ENCODE data around the gene IZUMO4.

IZUMO4 gene

DNA sequence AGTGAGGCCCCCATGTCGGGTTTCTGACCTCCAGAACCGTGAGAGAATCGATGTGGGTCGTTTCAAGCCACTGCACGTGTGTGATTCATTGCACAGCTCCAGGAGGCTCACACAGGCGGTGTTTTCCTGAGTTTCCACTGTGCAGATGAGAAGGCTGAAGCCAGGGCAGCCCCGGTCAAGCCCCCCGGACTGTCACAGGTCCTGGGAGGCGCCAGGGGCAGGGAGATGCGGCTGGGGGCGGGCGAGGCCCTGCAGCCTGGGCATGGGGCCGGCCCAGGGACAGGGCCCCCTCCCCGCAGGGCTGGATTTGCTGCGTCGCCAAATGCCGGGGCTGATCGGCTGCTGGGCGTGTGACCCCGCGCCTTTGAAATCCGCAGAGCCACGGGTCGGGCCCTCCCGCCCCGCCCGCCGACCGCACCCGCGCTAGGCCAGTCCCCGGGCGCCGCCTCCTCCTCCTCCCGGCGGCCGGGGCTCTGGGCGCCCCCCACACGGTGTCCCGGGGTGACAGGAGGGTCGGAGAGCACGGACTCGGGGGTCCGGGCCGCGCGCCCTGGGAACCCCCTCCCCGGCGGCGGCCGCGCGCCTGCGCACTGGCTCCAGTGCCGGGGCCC, 35.7 kb upstream of the IZUMO4 start:
- TF ChIP-seq TAF1 (IDR thresholded peaks at IDR 0.05; ENCODE audit: low read depth) (peak; percentile 20), EP300 (IDR thresholded peaks at IDR 0.05; ENCODE audit: borderline replicate concordance) (peak; percentile 53), TEAD4 (IDR thresholded peaks at IDR 0.05) (no peak), ZBTB7A (IDR thresholded peaks at IDR 0.05; ENCODE audit: low read depth) (no peak; the same call in none of the 2 replicates), NFIC (IDR thresholded peaks at IDR 0.05) (no peak), EGR1 (IDR thresholded peaks at IDR 0.05) (0 out of 2 replicates have a peak, but pooled peaks have one; percentile 4), YY1 (IDR thresholded peaks at IDR 0.05; ENCODE audit: low read depth) (no peak)
- TF ChIP-seq, protein P1, sequence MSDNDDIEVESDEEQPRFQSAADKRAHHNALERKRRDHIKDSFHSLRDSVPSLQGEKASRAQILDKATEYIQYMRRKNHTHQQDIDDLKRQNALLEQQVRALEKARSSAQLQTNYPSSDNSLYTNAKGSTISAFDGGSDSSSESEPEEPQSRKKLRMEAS (IDR thresholded peaks at IDR 0.05), result peak; percentile 35

DNA sequence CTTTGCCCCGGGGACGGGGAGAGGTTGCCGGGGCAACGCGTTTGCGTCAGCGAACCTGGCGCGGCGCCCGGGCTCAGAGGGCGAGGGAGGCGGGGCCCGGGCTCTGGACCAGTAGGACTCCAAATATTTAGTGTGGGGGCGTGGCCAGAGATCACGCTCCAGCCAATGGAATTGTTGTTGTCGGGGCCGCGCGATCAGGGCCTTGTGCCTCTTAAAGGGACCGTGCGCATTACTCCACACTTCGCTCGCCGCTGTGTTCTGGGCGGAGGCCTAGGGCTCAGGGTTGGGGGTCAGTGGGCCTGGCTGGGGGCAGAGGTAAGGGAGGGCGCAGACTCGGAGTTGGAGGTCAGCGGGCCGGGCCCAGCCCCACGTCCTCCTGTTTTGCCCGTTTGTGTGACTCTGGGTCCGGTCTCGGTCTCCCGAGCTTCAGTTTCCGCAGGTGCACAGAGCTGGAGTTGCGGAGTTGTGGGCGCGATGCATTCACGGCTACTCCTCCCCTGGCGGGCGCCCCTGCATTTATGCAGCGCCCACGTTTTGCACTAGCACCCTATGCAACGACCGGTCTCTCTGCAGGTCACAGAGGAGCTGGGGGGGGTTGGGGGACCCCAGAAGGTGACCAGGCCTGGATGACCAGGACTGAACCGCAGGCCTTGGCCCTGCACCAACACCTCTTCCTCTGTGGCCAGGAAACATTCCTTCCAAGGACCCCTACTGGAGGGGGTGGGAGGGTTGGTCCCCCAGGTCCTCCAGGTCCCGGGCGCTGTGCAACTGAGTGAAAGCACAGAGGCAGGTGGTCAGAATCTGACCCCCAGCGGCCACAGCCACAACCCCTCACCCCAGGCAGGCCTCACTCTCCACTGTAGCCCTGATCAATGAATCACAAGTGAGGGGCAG, 35.0 kb upstream of the IZUMO4 start:
- 0 out of 2 replicates have a peak, but pooled peaks have one; percentile 30 for TF ChIP-seq EGR1 (IDR thresholded peaks at IDR 0.05)
- TF ChIP-seq, protein P1 (IDR thresholded peaks at IDR 0.05), result peak; percentile 87
- TF ChIP-seq TAF1 (IDR thresholded peaks at IDR 0.05; ENCODE audit: low read depth), result peak; percentile 44; the same call in 1 of the 2 replicates
- peak; percentile 21; the same call in 1 of the 2 replicates for TF ChIP-seq FOXM1 (IDR thresholded peaks at IDR 0.05; ENCODE audit: borderline replicate concordance, low read depth)
- TF ChIP-seq ZBTB7A (IDR thresholded peaks at IDR 0.05; ENCODE audit: low read depth), result peak; percentile 21
- TF ChIP-seq NFIC (IDR thresholded peaks at IDR 0.05), result peak; percentile 85
- peak; percentile 62; the same call in 1 of the 2 replicates for TF ChIP-seq CREB1 (IDR thresholded peaks at IDR 0.05; ENCODE audit: low read depth)
- no peak for TF ChIP-seq RAD21 (IDR thresholded peaks at IDR 0.05; ENCODE audit: low read depth)
- TF ChIP-seq, protein P2, sequence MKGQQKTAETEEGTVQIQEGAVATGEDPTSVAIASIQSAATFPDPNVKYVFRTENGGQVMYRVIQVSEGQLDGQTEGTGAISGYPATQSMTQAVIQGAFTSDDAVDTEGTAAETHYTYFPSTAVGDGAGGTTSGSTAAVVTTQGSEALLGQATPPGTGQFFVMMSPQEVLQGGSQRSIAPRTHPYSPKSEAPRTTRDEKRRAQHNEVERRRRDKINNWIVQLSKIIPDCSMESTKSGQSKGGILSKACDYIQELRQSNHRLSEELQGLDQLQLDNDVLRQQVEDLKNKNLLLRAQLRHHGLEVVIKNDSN (IDR thresholded peaks at IDR 0.05), result no peak; the same call in 1 of the 2 replicates
- peak; percentile 33; the same call in 1 of the 2 replicates for TF ChIP-seq TCF12 (IDR thresholded peaks at IDR 0.05; ENCODE audit: low read depth)
- TF ChIP-seq EP300 (IDR thresholded peaks at IDR 0.05; ENCODE audit: borderline replicate concordance), result 0 out of 2 replicates have a peak, but pooled peaks have one; percentile 27
- no peak for TF ChIP-seq YY1 (IDR thresholded peaks at IDR 0.05; ENCODE audit: low read depth)

DNA sequence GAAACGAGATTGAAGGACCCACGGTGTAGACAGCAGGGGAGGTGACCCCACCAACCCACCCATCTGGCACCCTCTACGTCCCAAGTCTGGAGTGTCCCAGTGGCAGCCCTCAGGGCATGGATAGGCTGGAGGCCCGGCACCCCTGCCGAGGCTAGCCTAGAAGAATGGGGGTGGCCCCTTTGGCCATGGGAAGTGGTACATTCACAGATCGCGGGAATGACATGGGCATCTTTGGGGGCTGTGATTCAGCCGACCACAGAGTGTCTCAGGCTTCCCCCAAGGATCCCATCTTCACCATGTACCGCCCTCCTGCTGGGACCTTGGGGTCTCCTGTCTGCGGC, 34.4 kb upstream of the IZUMO4 start:
- TF ChIP-seq EGR1 (IDR thresholded peaks at IDR 0.05) (no peak), CEBPB (IDR thresholded peaks at IDR 0.05) (no peak)

DNA sequence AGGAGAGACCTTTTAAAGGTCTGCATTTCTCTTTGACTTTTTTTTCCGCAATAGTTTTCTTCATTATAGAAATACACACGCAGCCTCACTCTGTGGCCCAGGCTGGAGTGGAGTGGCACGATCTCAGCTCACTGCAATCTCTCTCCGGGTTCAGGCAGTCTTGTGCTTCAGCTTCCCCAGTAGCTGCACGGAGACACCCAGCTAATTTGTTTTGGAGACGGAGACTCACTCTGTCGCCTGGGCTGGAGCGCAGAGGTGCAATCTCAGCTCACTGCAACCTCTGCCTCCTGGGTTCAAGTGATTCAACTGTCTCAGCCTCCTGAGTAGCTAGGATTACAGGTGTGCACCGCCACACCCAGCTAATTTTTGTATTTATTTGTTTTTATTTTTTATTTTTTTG, 33.9 kb upstream of the IZUMO4 start:
- no peak for TF ChIP-seq TCF12 (IDR thresholded peaks at IDR 0.05; ENCODE audit: low read depth)
- TF ChIP-seq FOXM1 (IDR thresholded peaks at IDR 0.05; ENCODE audit: borderline replicate concordance, low read depth), result no peak
- no peak for TF ChIP-seq RAD21 (IDR thresholded peaks at IDR 0.05; ENCODE audit: low read depth)
- no peak for TF ChIP-seq NFIC (IDR thresholded peaks at IDR 0.05)
- TF ChIP-seq YY1 (IDR thresholded peaks at IDR 0.05; ENCODE audit: low read depth), result no peak
- no peak for TF ChIP-seq TAF1 (IDR thresholded peaks at IDR 0.05; ENCODE audit: low read depth)
- TF ChIP-seq EP300 (IDR thresholded peaks at IDR 0.05; ENCODE audit: borderline replicate concordance), result no peak
- TF ChIP-seq, protein P3, sequence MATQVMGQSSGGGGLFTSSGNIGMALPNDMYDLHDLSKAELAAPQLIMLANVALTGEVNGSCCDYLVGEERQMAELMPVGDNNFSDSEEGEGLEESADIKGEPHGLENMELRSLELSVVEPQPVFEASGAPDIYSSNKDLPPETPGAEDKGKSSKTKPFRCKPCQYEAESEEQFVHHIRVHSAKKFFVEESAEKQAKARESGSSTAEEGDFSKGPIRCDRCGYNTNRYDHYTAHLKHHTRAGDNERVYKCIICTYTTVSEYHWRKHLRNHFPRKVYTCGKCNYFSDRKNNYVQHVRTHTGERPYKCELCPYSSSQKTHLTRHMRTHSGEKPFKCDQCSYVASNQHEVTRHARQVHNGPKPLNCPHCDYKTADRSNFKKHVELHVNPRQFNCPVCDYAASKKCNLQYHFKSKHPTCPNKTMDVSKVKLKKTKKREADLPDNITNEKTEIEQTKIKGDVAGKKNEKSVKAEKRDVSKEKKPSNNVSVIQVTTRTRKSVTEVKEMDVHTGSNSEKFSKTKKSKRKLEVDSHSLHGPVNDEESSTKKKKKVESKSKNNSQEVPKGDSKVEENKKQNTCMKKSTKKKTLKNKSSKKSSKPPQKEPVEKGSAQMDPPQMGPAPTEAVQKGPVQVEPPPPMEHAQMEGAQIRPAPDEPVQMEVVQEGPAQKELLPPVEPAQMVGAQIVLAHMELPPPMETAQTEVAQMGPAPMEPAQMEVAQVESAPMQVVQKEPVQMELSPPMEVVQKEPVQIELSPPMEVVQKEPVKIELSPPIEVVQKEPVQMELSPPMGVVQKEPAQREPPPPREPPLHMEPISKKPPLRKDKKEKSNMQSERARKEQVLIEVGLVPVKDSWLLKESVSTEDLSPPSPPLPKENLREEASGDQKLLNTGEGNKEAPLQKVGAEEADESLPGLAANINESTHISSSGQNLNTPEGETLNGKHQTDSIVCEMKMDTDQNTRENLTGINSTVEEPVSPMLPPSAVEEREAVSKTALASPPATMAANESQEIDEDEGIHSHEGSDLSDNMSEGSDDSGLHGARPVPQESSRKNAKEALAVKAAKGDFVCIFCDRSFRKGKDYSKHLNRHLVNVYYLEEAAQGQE (IDR thresholded peaks at IDR 0.05; ENCODE audit: low read depth), result no peak
- no peak for TF ChIP-seq CREB1 (IDR thresholded peaks at IDR 0.05; ENCODE audit: low read depth)
- no peak for TF ChIP-seq ZBTB7A (IDR thresholded peaks at IDR 0.05; ENCODE audit: low read depth)
- no peak for TF ChIP-seq TEAD4 (IDR thresholded peaks at IDR 0.05)
- no peak for TF ChIP-seq CEBPB (IDR thresholded peaks at IDR 0.05)

DNA sequence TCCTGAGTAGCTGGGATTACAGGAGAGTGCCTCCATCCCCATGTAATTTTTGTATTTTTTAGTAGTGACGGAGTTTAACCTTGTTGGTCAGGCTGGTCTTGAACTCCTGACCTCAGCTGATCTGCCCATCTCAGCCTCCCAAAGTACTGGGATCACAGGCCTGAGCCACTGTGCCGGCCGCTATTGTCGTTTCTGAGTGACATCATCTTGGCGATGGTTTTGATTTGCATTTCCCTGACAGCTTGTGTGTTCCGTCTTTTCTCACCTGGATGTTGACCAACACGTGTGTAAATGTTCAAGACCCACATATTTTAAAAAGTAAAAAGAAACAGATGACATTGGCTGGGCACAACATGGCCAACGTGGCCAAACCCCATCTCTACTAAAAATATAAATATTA, 32.9 kb upstream of the IZUMO4 start:
- TF ChIP-seq, protein P3 (IDR thresholded peaks at IDR 0.05; ENCODE audit: low read depth), result no peak
- TF ChIP-seq, protein P1 (IDR thresholded peaks at IDR 0.05), result no peak
- TF ChIP-seq RAD21 (IDR thresholded peaks at IDR 0.05; ENCODE audit: low read depth) (no peak), TCF12 (IDR thresholded peaks at IDR 0.05; ENCODE audit: low read depth) (no peak), TEAD4 (IDR thresholded peaks at IDR 0.05) (no peak)

DNA sequence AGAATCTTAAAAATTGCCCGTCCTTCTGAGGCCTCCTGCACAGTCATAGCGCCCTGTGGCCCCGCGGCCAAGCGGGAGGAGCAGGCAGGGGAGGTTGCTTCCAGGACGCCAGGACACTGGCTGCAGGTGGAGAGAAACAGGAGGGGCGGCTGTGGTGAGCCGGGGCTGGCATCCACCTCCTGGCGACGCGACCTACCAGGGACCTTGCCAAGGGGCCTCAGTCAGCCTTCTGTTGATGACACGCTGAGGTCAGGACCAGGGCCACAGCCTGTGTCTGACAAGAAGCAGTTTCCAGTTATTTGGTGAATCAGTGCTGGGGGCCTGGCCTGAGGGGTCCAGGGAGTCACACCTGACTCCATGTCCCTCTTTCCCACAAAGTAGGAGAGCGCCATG, 32.3 kb upstream of the IZUMO4 start:
- TF ChIP-seq ZBTB7A (IDR thresholded peaks at IDR 0.05; ENCODE audit: low read depth), result no peak
- no peak for TF ChIP-seq CREB1 (IDR thresholded peaks at IDR 0.05; ENCODE audit: low read depth)
- TF ChIP-seq, protein P2 (IDR thresholded peaks at IDR 0.05), result no peak
- TF ChIP-seq EGR1 (IDR thresholded peaks at IDR 0.05), result no peak
- TF ChIP-seq, protein P1 (IDR thresholded peaks at IDR 0.05), result no peak
- TF ChIP-seq, protein P3 (IDR thresholded peaks at IDR 0.05; ENCODE audit: low read depth), result no peak
- TF ChIP-seq EP300 (IDR thresholded peaks at IDR 0.05; ENCODE audit: borderline replicate concordance), result no peak
- TF ChIP-seq NFIC (IDR thresholded peaks at IDR 0.05), result no peak

Data from Ishikawa (cell line).